NCI-H2107 treated with DMSO at 0.1 percent for 48 hours (cell line): ENCODE data around the gene SEMA3G.

Experiments used
- DNase-seq: peaks from one replicate; lab custom pipeline; 2025; ENCODE audit not compliant: unreplicated experiment; lab: John Stamatoyannopoulos, UW

SEMA3G gene

DNA sequence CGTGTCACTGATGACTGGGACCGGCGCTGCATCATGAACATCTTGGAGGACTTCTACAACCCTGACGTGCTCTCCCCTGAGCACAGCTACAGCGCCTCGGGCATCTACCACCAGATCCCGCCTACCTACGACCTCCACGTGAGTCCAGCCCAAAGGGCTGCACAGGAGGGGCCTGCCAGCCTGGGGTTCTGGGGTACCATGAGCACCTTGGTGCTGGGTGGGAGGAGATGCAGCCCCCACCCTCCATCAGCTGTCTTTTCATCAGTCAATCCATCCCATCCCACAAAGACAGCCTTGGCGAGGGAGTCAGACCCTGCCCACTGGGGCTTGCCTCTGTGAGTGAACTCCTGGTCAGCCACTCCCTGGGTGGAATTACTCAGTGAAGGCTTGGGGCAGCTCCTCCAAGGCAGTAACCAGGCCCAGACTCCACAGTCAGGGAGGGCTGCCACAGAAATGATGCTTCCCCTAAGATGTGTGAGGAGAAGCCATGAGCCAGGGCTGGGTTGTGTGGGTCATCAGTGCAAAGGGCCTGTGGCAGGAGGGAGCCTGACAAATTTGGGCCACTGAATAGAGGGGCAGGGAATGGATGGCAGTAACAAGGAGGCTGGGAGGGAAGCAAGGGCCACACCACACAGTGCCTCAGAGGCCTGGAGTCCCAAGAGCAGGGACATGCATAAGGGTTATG is 47.9 kb downstream of the SEMA3G start:
- no peak for DNase-seq

DNA sequence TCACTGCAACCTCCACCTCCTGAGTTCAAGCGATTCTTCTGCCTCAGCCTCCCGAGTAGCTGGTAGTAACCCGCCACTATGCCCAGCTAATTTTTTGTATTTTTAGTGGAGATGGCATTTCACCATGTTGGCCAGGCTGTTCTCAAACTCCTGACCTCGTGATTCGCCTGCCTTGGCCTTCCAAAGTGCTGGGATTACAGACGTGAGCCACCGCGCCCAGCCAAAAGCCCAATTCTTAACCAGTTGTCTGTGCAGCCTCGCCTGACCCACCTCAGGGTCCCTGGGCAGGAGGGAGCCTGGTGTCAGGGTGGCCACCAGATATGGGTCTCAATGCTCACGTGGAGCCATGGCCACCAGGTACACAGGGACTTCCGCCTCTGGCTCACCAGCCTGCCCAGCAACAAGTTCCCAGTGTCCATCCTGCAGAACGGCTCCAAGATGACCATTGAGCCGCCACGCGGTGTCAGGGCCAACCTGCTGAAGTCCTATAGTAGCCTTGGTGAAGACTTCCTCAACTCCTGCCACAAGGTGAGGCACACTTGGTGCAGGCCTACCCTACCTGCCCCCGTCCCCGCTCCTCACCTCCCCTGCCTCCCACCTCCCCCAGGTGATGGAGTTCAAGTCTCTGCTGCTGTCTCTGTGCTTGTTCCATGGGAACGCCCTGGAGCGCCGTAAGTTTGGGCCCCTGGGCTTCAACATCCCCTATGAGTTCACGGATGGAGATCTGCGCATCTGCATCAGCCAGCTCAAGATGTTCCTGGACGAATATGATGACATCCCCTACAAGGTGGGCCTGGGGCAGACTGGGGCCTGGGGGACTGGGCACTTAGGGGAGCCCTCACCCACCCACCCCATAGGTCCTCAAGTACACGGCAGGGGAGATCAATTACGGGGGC is 48.6 kb downstream of the SEMA3G start:
- DNase-seq: no peak

DNA sequence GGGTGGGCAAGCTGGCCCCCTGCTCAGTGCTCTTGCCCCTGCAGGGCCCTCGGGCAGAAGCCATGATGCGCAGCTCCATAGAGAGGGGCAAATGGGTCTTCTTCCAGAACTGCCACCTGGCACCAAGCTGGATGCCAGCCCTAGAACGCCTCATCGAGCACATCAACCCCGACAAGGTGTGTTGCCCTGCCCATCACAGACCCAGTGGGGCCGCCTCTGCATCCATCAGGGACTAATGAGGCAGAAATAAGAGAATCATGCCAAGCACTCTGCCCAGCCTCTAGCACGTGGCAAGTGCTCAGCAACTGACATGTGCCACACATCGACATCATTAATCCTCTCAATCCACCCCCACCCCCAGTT is 49.4 kb downstream of the SEMA3G start:
- no peak for DNase-seq

DNA sequence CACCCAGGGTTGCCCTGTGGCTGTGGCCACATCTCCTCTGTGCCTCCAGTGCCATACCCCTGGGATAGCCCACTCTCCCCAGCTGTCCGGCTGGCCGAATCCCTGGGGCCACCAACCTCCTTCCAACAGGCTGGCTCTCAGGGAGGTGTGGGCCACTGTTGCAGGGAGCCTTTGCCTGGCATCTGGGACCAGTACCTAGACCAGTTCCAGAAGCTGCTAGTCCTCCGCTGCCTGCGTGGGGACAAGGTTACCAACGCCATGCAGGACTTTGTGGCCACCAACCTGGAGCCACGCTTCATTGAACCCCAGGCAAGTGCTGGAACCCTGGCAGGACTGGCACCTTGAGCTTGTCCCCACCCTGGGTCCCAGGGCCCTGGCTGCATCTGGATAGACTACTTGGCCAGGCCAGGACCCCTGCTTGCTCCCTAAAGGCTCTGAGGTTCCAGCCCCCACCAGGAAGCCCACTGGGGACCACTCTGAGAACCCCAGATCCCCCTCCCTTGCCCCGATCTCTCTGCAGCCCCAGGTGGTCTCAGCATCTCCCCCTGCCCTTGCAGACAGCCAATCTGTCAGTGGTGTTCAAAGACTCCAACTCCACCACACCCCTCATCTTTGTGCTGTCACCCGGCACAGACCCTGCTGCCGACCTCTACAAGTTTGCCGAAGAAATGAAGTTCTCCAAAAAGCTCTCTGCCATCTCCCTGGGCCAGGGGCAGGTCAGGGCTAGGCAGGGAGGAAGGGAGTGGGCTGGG is 50.0 kb downstream of the SEMA3G start:
- DNase-seq: no peak

DNA sequence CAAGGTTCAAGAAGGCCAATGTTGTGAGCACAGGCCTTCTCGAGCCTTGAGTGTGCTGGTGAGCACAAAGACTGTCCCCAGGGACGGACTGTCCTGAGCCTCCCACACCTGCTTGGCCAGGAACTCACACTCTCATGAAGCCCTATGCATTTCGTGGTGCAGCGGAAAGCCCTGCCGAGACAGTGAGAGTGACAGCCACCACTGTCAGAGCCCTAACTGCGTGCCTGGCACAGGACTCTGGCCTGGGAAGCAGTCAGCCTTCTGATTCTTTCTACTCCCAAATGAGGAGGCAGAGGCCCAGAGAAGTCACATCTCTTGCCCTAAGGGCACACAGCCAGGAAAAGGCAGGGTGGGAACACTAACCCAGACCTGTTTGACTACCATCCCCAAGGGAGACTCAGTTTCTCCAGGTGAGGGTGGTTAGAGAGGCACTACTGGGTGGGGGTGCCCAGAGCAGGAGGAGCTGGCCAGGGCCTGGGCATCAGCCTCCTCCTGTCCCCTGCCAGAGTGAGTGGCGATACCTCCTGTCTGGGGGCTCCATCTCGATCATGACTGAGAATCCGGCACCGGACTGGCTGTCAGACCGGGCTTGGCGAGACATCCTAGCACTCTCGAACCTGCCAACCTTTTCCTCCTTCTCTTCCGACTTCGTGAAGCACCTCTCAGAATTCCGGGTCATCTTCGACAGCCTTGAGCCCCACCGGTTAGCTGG is 50.8 kb downstream of the SEMA3G start:
- no peak for DNase-seq

DNA sequence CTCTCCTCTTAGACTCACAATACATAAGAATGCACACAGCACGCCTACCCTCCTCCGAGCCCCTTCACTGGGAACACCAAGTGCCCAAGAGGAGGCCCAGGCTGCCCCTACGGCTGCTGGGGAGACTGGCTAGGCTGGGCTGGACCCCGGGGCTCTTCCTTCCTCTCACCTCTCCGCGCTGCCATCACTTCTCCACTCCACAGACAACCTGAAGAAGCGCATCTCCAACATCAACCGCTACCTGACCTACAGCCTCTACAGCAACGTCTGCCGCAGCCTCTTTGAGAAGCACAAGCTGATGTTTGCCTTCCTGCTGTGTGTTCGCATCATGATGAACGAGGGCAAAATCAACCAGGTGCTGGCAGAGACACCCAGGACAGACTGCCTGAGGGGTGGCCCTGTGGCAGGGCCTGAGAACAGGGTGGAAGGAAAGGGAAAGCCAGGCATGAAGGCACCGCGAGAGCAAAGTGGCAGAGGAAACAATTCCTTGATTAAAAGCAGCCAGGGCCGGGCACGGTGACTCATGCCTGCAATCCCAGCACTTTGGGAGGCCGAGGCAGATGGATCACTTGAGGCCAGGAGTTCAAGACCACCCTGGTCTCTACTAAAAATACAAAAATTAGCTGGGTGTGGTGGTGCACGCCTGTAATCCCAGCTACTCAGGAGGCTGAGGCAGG is 51.6 kb downstream of the SEMA3G start:
- no peak for DNase-seq

DNA sequence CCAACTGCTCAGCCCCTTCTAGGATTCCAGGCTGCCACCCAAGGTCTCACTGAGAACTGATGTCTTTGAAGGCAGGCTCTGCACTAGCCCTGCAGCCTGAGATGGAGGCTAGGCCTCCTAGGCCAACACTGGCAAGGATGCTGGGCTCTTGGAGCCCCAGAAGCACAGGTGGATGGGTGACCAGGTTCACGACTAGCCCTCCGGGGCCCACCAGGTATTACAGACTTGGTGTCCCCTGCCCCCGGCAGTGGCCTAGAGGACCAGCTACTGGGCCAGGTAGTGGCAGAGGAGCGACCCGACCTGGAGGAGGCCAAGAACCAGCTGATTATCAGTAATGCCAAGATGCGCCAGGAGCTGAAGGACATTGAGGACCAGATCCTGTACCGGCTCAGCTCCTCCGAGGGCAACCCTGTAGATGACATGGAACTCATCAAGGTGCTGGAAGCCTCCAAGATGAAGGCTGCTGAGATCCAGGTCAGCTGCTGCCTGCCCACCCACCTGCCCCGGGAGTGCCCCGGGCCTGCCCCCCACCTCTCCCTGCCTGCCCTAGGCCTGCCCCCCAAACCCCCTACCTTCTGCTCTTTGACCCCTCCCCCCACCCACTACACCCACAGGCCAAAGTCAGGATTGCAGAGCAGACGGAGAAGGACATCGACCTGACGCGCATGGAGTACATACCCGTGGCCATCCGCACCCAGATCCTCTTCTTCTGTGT is 52.5 kb downstream of the SEMA3G start:
- no peak for DNase-seq

DNA sequence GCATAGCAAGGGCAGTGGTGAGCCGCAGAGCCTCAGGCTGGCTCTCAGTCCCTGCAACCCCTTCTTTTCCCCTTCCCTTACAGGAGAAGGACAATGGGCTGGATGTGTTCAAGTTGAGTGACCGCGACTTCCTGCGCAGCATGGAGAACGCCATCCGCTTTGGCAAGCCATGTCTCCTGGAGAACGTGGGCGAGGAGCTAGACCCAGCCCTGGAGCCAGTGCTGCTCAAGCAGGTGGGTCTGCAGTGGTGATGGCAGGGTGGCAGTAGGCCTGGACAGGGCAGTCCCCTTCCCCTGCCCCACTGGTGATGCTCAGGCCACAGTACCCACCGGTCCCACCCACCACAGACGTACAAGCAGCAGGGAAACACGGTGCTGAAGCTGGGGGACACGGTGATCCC is 53.8 kb downstream of the SEMA3G start:
- DNase-seq: no peak

DNA sequence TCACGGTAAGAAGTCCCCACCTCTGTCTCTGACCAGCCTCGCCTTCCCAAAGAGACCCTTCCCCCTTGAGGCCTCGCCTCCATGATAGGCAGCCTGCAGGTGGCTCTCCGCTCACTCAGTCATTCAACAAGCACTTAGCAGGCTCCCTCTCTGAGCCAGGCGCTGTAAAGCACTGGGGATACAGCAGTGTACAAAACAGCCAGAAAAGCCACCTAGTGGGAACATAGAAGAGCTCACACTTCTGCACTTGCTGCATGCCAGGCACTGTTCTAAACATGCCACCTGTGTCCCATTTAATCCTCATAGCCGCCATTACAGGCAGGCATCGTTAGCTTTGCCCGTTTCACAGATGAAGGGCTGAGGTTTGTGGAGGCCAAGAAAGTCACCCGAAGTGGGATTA is 56.0 kb downstream of the SEMA3G start:
- no peak for DNase-seq

DNA sequence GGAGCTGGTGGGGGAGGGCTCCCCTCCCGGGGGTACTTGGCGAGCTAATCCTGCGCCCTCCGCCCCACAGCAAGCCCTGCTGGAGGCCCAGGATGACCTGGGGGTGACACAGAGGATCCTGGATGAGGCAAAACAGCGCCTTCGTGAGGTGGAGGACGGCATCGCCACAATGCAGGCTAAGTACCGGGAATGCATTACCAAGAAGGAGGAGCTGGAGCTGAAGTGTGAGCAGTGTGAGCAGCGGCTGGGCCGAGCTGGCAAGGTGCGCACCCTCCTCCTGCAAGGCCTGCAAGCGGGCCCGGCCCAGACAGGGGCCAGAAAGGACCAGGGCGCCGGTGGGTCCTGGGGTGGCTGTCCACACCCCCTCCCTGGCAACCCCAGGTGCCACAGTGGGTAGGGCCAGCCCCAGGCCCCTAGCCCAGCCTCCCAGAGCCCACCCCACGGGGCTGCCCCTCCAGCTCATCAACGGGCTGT is 56.5 kb downstream of the SEMA3G start:
- DNase-seq: no peak

DNA sequence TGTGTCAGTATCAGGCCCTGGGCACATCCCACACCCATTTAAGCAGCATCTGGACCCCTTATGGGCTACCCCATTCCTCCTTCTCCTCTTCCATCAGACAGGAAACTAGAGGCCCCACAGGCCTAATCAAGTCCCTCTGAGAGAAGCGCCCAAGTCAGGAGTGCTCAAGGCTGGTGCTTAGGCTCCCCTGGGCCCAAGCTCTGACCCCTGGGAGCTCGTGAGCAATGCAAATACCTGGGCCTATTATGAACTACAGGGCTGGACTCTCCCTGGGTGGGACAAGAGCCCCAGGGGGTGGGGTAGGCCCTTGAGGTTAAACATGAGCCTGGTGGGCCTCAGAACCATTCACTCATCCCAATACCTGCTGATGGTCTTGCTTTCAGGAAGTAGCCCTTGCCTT is 57.4 kb downstream of the SEMA3G start:
- DNase-seq: no peak

DNA sequence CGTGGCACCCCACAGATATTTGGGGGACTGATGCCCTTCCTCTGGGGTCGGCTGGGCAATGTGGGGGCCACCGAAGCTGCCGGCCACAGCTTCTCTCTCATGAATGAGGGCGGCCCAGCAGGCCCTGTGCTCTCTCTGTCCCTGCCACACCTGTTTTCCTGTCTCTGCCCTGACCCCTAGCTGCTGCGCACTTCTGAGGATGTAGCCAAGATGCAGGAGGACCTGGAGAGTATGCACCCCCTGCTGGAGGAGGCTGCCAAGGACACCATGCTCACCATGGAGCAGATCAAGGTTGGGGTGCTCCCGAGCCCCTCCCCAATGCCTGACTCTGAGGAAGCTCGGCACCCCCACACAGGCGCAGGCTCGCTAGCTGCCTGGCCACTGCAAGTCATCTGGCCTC is 59.7 kb downstream of the SEMA3G start:
- DNase-seq: no peak

DNA sequence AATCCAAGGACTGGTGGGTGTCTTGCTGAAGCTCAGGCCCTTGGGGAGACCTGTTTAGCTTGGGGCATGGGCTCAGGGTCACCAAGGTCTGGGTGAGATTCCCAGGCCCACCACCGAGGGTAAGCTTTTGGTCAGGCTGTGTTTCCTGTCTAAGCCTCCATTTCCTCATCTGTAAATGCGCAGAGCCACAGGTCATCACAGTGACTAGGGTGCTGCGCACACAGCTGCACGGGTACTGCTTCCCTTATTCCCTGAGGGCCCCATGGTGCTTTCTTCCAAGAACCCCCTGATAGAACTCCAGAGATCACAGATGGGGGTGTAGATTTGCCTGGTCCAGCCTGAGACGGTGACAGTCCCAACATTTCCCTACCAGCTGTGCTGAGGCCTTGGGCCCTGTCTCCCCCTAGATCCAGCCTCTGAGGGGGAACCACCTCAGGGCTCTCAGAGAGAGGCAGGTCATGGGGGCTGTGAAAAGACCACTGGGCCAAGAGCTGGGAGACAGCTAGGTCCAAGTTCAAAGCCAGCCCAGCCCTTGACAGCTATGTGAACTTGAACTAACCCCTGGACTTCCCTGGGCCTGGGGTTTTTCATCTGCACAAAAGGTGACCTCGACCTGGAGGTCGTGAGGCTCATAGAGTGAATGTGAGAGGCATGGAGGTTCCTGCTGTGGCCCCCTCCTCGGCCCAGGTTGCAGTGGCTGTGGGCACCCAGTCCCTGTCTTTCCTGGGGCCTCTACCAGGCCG is 60.7 kb downstream of the SEMA3G start:
- DNase-seq: no peak

DNA sequence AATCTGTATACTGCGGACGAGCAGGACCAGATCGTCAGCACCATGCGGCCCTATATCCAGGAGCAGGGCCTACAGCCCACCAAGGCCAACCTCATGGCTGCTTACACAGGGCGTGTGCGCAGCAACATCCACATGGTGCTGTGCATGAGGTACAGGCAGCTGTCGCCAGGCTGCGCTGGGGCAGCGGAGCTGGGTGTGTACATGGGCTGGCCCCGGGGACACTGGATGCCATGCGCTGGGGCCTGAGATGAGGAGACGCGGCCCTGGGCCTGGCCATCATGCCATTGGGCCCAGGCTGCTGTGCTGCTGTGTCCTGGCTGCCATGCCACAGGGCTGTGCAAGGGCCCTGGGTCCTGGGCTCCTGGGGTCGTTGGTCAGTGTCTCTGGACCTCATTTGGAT is 61.5 kb downstream of the SEMA3G start:
- DNase-seq: no peak
